HFF-Myc (cell line): ENCODE results near the gene MTTP.

Source experiments
- DNase-seq: peaks from one replicate; pipeline ENCODE4 v3.0.0-alpha.2; 2011; ENCODE audit warnings: low read depth; ENCODE audit errors: extremely low read depth
- H3K4me3 ChIP-seq: replicated peaks from 2 replicates; pipeline ENCODE4 v1.5.1; 2011; ENCODE audit warnings: low read depth, mild to moderate bottlenecking, control low read depth, low read length
- CTCF ChIP-seq: IDR thresholded peaks from 2 replicates; pipeline ENCODE4 v1.5.1; 2012; ENCODE audit warnings: mild to moderate bottlenecking, low read depth, low read length, control low read depth; ENCODE audit errors: missing control alignments

MTTP gene

GRCh38 chr4:99651811-99652485, 77.3 kb downstream of the MTTP start:
- no peak for TF ChIP-seq CTCF
- no peak overlapping the region for H3K4me3 ChIP-seq
- no peak for DNase-seq

DNA sequence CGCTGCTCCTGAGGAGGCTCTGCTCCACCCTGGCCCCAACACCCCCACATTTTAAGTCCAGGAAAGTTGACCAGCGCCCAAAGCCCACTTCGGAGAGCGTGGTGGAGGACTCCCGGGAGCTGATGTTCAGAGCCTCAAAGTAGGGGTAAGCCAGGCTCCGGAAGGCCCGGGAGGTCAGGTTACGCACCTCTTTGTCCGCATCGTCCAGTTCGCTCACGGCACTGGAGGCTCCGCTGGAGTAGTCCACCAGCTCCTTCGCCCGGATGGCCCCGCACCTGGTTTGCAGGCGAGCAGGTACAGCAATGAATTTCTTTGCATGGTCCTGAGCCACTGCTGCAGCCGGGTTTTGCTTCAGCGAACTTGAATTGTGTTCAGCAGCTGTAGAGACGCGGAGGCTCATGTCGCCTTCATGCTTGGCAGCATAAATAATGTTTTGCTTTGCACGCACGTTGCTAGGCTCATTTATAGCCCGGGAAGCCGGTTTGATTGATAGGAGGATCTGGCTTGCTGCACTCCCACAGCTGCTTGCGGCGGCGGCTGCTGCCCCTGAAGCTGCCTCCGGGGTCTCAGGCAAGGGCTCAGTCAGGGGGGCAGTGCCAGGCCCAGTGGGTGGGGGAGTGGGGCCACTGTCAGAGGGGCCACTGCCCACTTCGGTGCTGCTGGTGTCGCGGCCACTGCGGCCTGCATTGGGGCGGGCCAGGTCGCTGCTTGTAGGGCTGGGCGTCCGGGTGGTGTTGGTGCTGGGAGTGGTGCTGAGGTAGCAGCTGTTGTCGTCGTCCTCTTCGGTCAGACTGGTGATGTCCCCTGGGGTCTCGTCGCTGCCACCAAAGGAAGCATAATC, 78.2 kb downstream of the MTTP start:
- no peak for DNase-seq
- no peak overlapping the region for H3K4me3 ChIP-seq
- TF ChIP-seq CTCF, result no peak

GRCh38 chr4:99653916-99654315, 79.3 kb downstream of the MTTP start:
- no peak for DNase-seq
- H3K4me3 ChIP-seq, result no peak overlapping the region
- no peak for TF ChIP-seq CTCF

DNA sequence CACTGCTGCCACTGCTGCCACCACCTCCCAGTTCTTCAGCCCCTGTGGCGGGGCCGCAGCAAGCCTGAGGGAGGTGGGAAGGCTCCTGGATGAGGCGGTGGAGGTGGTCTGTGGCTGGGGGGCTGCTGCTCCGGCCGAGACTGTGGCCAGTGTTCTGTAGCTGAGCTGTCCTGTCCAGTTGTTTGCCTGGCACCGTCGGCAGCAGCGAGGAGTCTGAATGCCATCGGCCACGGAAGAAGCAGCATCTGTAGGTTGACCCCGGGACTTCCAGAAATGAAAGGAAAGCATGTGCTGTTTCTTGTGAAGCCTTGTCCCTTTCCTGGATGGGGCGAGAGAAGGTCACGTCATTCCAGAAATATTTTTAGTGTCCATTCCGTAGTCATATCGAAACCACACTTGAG, 79.7 kb downstream of the MTTP start:
- no peak for TF ChIP-seq CTCF
- no peak overlapping the region for H3K4me3 ChIP-seq
- no peak for DNase-seq

GRCh38 chr4:99655308-99656081, 80.9 kb downstream of the MTTP start:
- peak; percentile 3 for DNase-seq
- no peak overlapping the region for H3K4me3 ChIP-seq

More at GRCh38 chr4:99655308-99656081, 80.9 kb downstream of the MTTP start:
- no peak for TF ChIP-seq CTCF
